Memory B cell (primary cell): ENCODE measurements around the gene CLDN1.

ENCODE experiments used
- ATAC-seq: fragments of 150-1000 bp; cut with Tn5 transposase; 2 replicates; pipeline ENCODE4 v1.10.0; 2021; ENCODE audit warnings: low read depth, mild to moderate bottlenecking, moderate library complexity
- DNase-seq, 2 donors: peaks; one replicate each; pipeline ENCODE4 v3.0.0; 2022; ENCODE audit warnings: low spot score in 2 of 2
- H3K27ac Mint-ChIP-seq: one replicate; pipeline ENCODE4 v1.8.0; 2022; ENCODE audit warnings: mild to moderate bottlenecking, moderate library complexity, mixed read lengths
- H3K27me3 Mint-ChIP-seq: one replicate; pipeline ENCODE4 v1.8.0; 2022; ENCODE audit warnings: mixed read lengths
- H3K36me3 Mint-ChIP-seq: one replicate; pipeline ENCODE4 v1.8.0; 2022; ENCODE audit warnings: mild to moderate bottlenecking, mixed read lengths
- H3K4me1 Mint-ChIP-seq: one replicate; pipeline ENCODE4 v1.8.0; 2022; ENCODE audit warnings: mixed read lengths
- H3K4me3 Mint-ChIP-seq: one replicate; pipeline ENCODE4 v1.8.0; 2022; ENCODE audit warnings: mild to moderate bottlenecking, moderate library complexity, mixed read lengths
- H3K9me3 Mint-ChIP-seq: one replicate; pipeline ENCODE4 v1.8.0; 2022; ENCODE audit warnings: mixed read lengths

CLDN1 gene

GRCh38 chr3:190321789-190322603, at the start of gene CLDN1:
Gene CLDN1 (minus strand): TSS chr3:190322446. CDS start chr3:190322206, 240 bp downstream.
- Mint-ChIP-seq H3K4me1 (peaks cover 7% of the 10 kb centered on the region), H3K27me3 (peaks cover 21% of the 10 kb centered on the region), H3K9me3 (no peaks in the 10 kb centered on the region), H3K36me3 (no peaks in the 10 kb centered on the region), H3K27ac (no peak within 1 kb of the TSS), H3K4me3 (peak within 1 kb of the TSS; percentile 63)
- DNase-seq (peak; percentile 21 to 44), ATAC-seq (peak; percentile 78)

- Mint-ChIP-seq H3K27ac (no peak overlapping the region), H3K9me3 (no peaks in the 10 kb centered on the region), H3K27me3 (peaks cover 3% of the 10 kb centered on the region), H3K36me3 (no peaks in the 10 kb centered on the region), H3K4me3 (no peak overlapping the region), H3K4me1 (no peaks in the 10 kb centered on the region)
- DNase-seq (no peak), ATAC-seq (no peak)
These were observed 48.9 kb upstream of the CLDN1 start for GRCh38 chr3:190371152-190371551.

- DNase-seq, result no peak
- no peak overlapping the region for H3K4me3 Mint-ChIP-seq
- no peaks in the 10 kb centered on the region for H3K9me3 Mint-ChIP-seq
- ATAC-seq, result no peak
- no peak overlapping the region for H3K27ac Mint-ChIP-seq
- no peaks in the 10 kb centered on the region for H3K36me3 Mint-ChIP-seq
- no peaks in the 10 kb centered on the region for H3K4me1 Mint-ChIP-seq
- H3K27me3 Mint-ChIP-seq, result peaks cover 3% of the 10 kb centered on the region
These were observed 48.1 kb upstream of the CLDN1 start for GRCh38 chr3:190370369-190370768.

- no peaks in the 10 kb centered on the region for H3K4me1 Mint-ChIP-seq
- H3K27ac Mint-ChIP-seq, result no peak overlapping the region
- no peaks in the 10 kb centered on the region for H3K36me3 Mint-ChIP-seq
- peaks cover 3% of the 10 kb centered on the region for H3K27me3 Mint-ChIP-seq
- DNase-seq (no peak), ATAC-seq (no peak)
- H3K9me3 Mint-ChIP-seq, result no peaks in the 10 kb centered on the region
- H3K4me3 Mint-ChIP-seq, result no peak overlapping the region
These were observed 47.5 kb upstream of the CLDN1 start for GRCh38 chr3:190369668-190370295.

- Mint-ChIP-seq H3K36me3 (no peaks in the 10 kb centered on the region), H3K27me3 (peaks cover 1% of the 10 kb centered on the region), H3K9me3 (no peaks in the 10 kb centered on the region), H3K4me3 (no peak overlapping the region), H3K4me1 (no peaks in the 10 kb centered on the region), H3K27ac (no peak overlapping the region)
- ATAC-seq (no peak), DNase-seq (no peak)
These were observed 46.6 kb upstream of the CLDN1 start for GRCh38 chr3:190368881-190369280.

- H3K9me3 Mint-ChIP-seq, result no peaks in the 10 kb centered on the region
- H3K4me3 Mint-ChIP-seq, result no peak overlapping the region
- H3K27me3 Mint-ChIP-seq, result no peaks in the 10 kb centered on the region
- H3K27ac Mint-ChIP-seq, result no peak overlapping the region
- DNase-seq (no peak), ATAC-seq (no peak)
- no peaks in the 10 kb centered on the region for H3K36me3 Mint-ChIP-seq
- no peaks in the 10 kb centered on the region for H3K4me1 Mint-ChIP-seq
These were observed 43.9 kb upstream of the CLDN1 start for GRCh38 chr3:190366133-190366532.

GRCh38 chr3:190362258-190362657, 40.0 kb upstream of the CLDN1 start:
- no peaks in the 10 kb centered on the region for H3K36me3 Mint-ChIP-seq
- DNase-seq, result no peak
- ATAC-seq, result no peak
- H3K4me1 Mint-ChIP-seq, result no peaks in the 10 kb centered on the region
- no peaks in the 10 kb centered on the region for H3K27me3 Mint-ChIP-seq
- no peaks in the 10 kb centered on the region for H3K9me3 Mint-ChIP-seq
- no peak overlapping the region for H3K27ac Mint-ChIP-seq
- H3K4me3 Mint-ChIP-seq, result no peak overlapping the region

GRCh38 chr3:190361791-190362190, 39.5 kb upstream of the CLDN1 start:
- no peaks in the 10 kb centered on the region for H3K36me3 Mint-ChIP-seq
- H3K9me3 Mint-ChIP-seq, result no peaks in the 10 kb centered on the region
- ATAC-seq (no peak), DNase-seq (no peak)
- no peak overlapping the region for H3K27ac Mint-ChIP-seq
- H3K4me1 Mint-ChIP-seq, result no peaks in the 10 kb centered on the region
- no peaks in the 10 kb centered on the region for H3K27me3 Mint-ChIP-seq
- no peak overlapping the region for H3K4me3 Mint-ChIP-seq

GRCh38 chr3:190360228-190360627, 38.0 kb upstream of the CLDN1 start:
- H3K9me3 Mint-ChIP-seq, result no peaks in the 10 kb centered on the region
- no peak overlapping the region for H3K4me3 Mint-ChIP-seq
- no peaks in the 10 kb centered on the region for H3K36me3 Mint-ChIP-seq

GRCh38 chr3:190359813-190360212, 37.6 kb upstream of the CLDN1 start:
- no peaks in the 10 kb centered on the region for H3K27me3 Mint-ChIP-seq
- DNase-seq, result no peak

More at GRCh38 chr3:190360228-190360627, 38.0 kb upstream of the CLDN1 start:
- Mint-ChIP-seq H3K27me3 (no peaks in the 10 kb centered on the region), H3K27ac (no peak overlapping the region), H3K4me1 (no peaks in the 10 kb centered on the region)
- ATAC-seq, result no peak
- no peak for DNase-seq

GRCh38 chr3:190357468-190357867, 35.2 kb upstream of the CLDN1 start:
- ATAC-seq (no peak), DNase-seq (no peak)
- Mint-ChIP-seq H3K9me3 (peaks cover 2% of the 10 kb centered on the region), H3K4me1 (no peaks in the 10 kb centered on the region), H3K36me3 (no peaks in the 10 kb centered on the region), H3K27ac (no peak overlapping the region), H3K27me3 (no peaks in the 10 kb centered on the region), H3K4me3 (no peak overlapping the region)

More at GRCh38 chr3:190359813-190360212, 37.6 kb upstream of the CLDN1 start:
- Mint-ChIP-seq H3K9me3 (no peaks in the 10 kb centered on the region), H3K36me3 (no peaks in the 10 kb centered on the region), H3K27ac (no peak overlapping the region), H3K4me3 (no peak overlapping the region), H3K4me1 (no peaks in the 10 kb centered on the region)
- no peak for ATAC-seq

- ATAC-seq, result no peak
- Mint-ChIP-seq H3K4me1 (no peaks in the 10 kb centered on the region), H3K36me3 (no peaks in the 10 kb centered on the region), H3K27me3 (no peaks in the 10 kb centered on the region), H3K27ac (no peak overlapping the region), H3K9me3 (peaks cover 2% of the 10 kb centered on the region), H3K4me3 (no peak overlapping the region)
- DNase-seq, result no peak
These were observed 34.0 kb upstream of the CLDN1 start for GRCh38 chr3:190356246-190356645.

- ATAC-seq (no peak), DNase-seq (no peak)
- no peaks in the 10 kb centered on the region for H3K4me1 Mint-ChIP-seq
- H3K4me3 Mint-ChIP-seq, result no peak overlapping the region
- H3K27ac Mint-ChIP-seq, result no peak overlapping the region
- no peaks in the 10 kb centered on the region for H3K36me3 Mint-ChIP-seq
- peaks cover 3% of the 10 kb centered on the region for H3K9me3 Mint-ChIP-seq
- no peaks in the 10 kb centered on the region for H3K27me3 Mint-ChIP-seq
These were observed 30.7 kb upstream of the CLDN1 start for GRCh38 chr3:190352861-190353457.

GRCh38 chr3:190346541-190346940, 24.3 kb upstream of the CLDN1 start:
- Mint-ChIP-seq H3K4me3 (no peak overlapping the region), H3K27ac (no peak overlapping the region), H3K9me3 (peaks cover 7% of the 10 kb centered on the region), H3K36me3 (no peaks in the 10 kb centered on the region), H3K4me1 (no peaks in the 10 kb centered on the region), H3K27me3 (no peaks in the 10 kb centered on the region)
- DNase-seq, result no peak
- ATAC-seq, result no peak
